K562 (cell line): Measurements from ENCODE around the gene RINL.
"Not testable (repeated sequence)": the region's sequence is repeated elsewhere in the genome, so short reads cannot be mapped to it uniquely, and the experiment has no call there.

Experiments used
- CCNT2 ChIP-seq: IDR thresholded peaks from 2 replicates; pipeline ENCODE4 v1.6.1; 2011; ENCODE audit warnings: borderline replicate concordance, low read depth, mild to moderate bottlenecking, moderate library complexity, mixed read lengths, low read length; ENCODE audit not compliant: insufficient read length; ENCODE audit errors: extremely low read depth
- MXI1 ChIP-seq: IDR thresholded peaks from 2 replicates; pipeline ENCODE4 v1.6.1; 2011; ENCODE audit warnings: low read depth, mild to moderate bottlenecking, improper control_type of control experiment, low read length
- TF ChIP-seq, protein P1 (sequence below), 2 experiments: IDR thresholded peaks; 2 replicates each; pipeline ENCODE4 v1.6.1; 2011; ENCODE audit warnings: borderline replicate concordance in 1 of 2, control low read depth in 1 of 2, low read depth in 1 of 2, low read length in 1 of 2, mild to moderate bottlenecking in 1 of 2, mixed read lengths in 1 of 2, moderate library complexity in 1 of 2; ENCODE audit not compliant: insufficient read depth in 1 of 2, insufficient read length in 1 of 2, poor library complexity in 1 of 2, severe bottlenecking in 1 of 2; ENCODE audit errors: extremely low read depth in 1 of 2

DNA sequence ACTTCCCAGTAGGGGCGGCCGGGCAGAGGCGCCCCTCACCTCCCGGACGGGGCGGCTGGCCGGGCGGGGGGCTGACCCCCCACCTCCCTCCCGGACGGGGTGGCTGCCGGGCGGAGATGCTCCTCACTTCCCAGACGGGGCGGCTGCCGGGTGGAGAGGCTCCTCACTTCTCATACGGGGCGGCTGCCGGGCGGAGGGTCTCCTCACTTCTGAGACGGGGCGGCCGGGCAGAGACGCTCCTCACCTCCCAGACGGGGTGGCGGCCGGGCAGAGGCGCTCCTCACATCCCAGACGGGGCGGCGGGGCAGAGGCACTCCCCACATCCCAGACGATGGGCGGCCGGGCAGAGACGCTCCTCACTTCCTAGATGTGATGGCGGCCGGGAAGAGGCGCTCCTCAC is 22.3 kb downstream of the RINL start:
- not testable (repeated sequence) for TF ChIP-seq MXI1, CCNT2
- TF ChIP-seq, protein P1, sequence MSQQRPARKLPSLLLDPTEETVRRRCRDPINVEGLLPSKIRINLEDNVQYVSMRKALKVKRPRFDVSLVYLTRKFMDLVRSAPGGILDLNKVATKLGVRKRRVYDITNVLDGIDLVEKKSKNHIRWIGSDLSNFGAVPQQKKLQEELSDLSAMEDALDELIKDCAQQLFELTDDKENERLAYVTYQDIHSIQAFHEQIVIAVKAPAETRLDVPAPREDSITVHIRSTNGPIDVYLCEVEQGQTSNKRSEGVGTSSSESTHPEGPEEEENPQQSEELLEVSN (IDR thresholded peaks at IDR 0.05; ENCODE audit: borderline replicate concordance in 1 of 2, extremely low read depth in 1 of 2, insufficient read depth in 1 of 2, insufficient read length in 1 of 2, low read depth in 1 of 2, low read length in 1 of 2, poor library complexity in 1 of 2, severe bottlenecking in 1 of 2): not testable (repeated sequence)
